HepG2 (cell line): ENCODE results near the gene GDF15. TPM values are rescaled to one million over a fixed set of nuclear protein-coding genes. Genes with fewer than 3 reads are reported as not detected.

Experiments used
- AGO1 ChIP-seq: fragments of 200-400 bp; formaldehyde crosslinking; IDR thresholded peaks from 2 replicates; pipeline ENCODE4 v1.6.1; 2017; ENCODE audit warnings: mild to moderate bottlenecking, low read depth, low read length, moderate library complexity; ENCODE audit not compliant: poor library complexity, severe bottlenecking
- ARID2 ChIP-seq: sonication (generic); formaldehyde crosslinking; IDR thresholded peaks from 2 replicates; pipeline ENCODE4 v1.8.1; 2022; ENCODE audit warnings: mild to moderate bottlenecking, missing genetic modification reagents, borderline replicate concordance
- CREB1 ChIP-seq, 2 experiments: fragments of 450-650 bp in 1 of 2; IDR thresholded peaks; 2 replicates each; pipeline ENCODE4 v1.6.1; 2016 to 2017; ENCODE audit warnings: control low read depth in 1 of 2, mild to moderate bottlenecking in 1 of 2, missing compliant biosample characterization in 1 of 2, missing genetic modification characterization in 1 of 2
- ETV6 ChIP-seq: sonication (generic); formaldehyde crosslinking; conservative IDR thresholded peaks from 2 replicates; pipeline ENCODE4 v1.4.0; 2020; ENCODE audit warnings: missing genetic modification reagents
- GATAD2A ChIP-seq: IDR thresholded peaks from 2 replicates; pipeline ENCODE4 v1.6.1; 2016
- KLF11 ChIP-seq: IDR thresholded peaks from 2 replicates; pipeline ENCODE4 v1.6.1; 2016; ENCODE audit warnings: missing compliant biosample characterization
- MBNL3 ChIP-seq: fragments of 250-450 bp; sonication (Bioruptor Pico); conservative IDR thresholded peaks from 2 replicates; pipeline ENCODE4 v1.8.0; 2022; ENCODE audit warnings: mild to moderate bottlenecking, inconsistent platforms
- NFKBIZ ChIP-seq: IDR thresholded peaks from 2 replicates; pipeline ENCODE4 v1.6.1; 2018; ENCODE audit warnings: missing genetic modification reagents, missing compliant biosample characterization
- NFYB ChIP-seq: sonication (generic); formaldehyde crosslinking; IDR thresholded peaks from 2 replicates; pipeline ENCODE4 v1.4.0; 2020; ENCODE audit warnings: missing genetic modification reagents
- PITX1 ChIP-seq: sonication (generic); formaldehyde crosslinking; IDR thresholded peaks from 2 replicates; pipeline ENCODE4 v1.5.1; 2020; ENCODE audit warnings: mild to moderate bottlenecking, missing genetic modification reagents
- POLR2AphosphoS5 ChIP-seq: IDR thresholded peaks from 2 replicates; pipeline ENCODE4 v1.6.1; 2012; ENCODE audit warnings: low read depth, low read length
- RBFOX2 ChIP-seq: fragments of 200-400 bp; formaldehyde crosslinking; IDR thresholded peaks from 2 replicates; pipeline ENCODE4 v1.6.1; 2017; ENCODE audit warnings: low read depth, mild to moderate bottlenecking, low read length
- REPIN1 ChIP-seq: sonication (generic); formaldehyde crosslinking; IDR thresholded peaks from 2 replicates; pipeline ENCODE4 v1.8.0; 2022; ENCODE audit warnings: missing genetic modification reagents, low read depth, mild to moderate bottlenecking, borderline replicate concordance
- THAP11 ChIP-seq: IDR thresholded peaks from 2 replicates; pipeline ENCODE4 v1.6.1; 2016; ENCODE audit warnings: missing biosample characterization, missing genetic modification reagents
- ZBTB8A ChIP-seq: sonication (generic); formaldehyde crosslinking; IDR thresholded peaks from 2 replicates; pipeline ENCODE4 v1.4.0; 2020; ENCODE audit warnings: mild to moderate bottlenecking, low read depth, missing genetic modification reagents, borderline replicate concordance
- ZMYM3 ChIP-seq: sonication (generic); formaldehyde crosslinking; IDR thresholded peaks from 2 replicates; pipeline ENCODE4 v1.5.1; 2020; ENCODE audit warnings: mild to moderate bottlenecking, missing genetic modification reagents
- ZNF333 ChIP-seq: sonication (generic); formaldehyde crosslinking; IDR thresholded peaks from 2 replicates; pipeline ENCODE4 v1.4.0; 2020; ENCODE audit warnings: mild to moderate bottlenecking, missing genetic modification reagents, borderline replicate concordance
- ZNF441 ChIP-seq: sonication (generic); formaldehyde crosslinking; IDR thresholded peaks from 2 replicates; pipeline ENCODE4 v1.7.0; 2021; ENCODE audit warnings: missing genetic modification reagents, borderline replicate concordance
- ZNF605 ChIP-seq: sonication (generic); formaldehyde crosslinking; IDR thresholded peaks from 2 replicates; pipeline ENCODE4 v1.8.0; 2022; ENCODE audit warnings: mild to moderate bottlenecking, missing genetic modification reagents
- ZNF713 ChIP-seq: sonication (generic); formaldehyde crosslinking; IDR thresholded peaks from 2 replicates; pipeline ENCODE4 v1.4.0; 2020; ENCODE audit warnings: mild to moderate bottlenecking, missing genetic modification reagents
- ZNF747 ChIP-seq: sonication (generic); formaldehyde crosslinking; IDR thresholded peaks from 2 replicates; pipeline ENCODE4 v1.8.1; 2023; ENCODE audit warnings: missing genetic modification reagents, mild to moderate bottlenecking, borderline replicate concordance
- polyA plus RNA-seq, 8 experiments: library from polyadenylated mRNA; depleted of rRNA in 3 of 8; stranded (reverse) in 7 of 8; unstranded in 1 of 8; fragments of >200 nt; fragmentation: Illumina TruSeq in 4 of 8; extraction: Trizol in 4 of 8; gene quantifications; 2 replicates each; pipeline versions ENCODE4 v1.2.1 to v1.2.3, GENCODE V29; 2011 to 2016; ENCODE audit warnings: low read depth in 4 of 8, missing spikeins in 1 of 8, mixed read lengths in 1 of 8; ENCODE audit not compliant: insufficient read depth in 1 of 8
- total RNA-seq, 5 experiments: library from RNA; depleted of rRNA; stranded (reverse); fragments of >200 nt; fragmentation: Illumina TruSeq; extraction: Trizol; gene quantifications; 2 replicates each; pipeline ENCODE4 v1.2.3, GENCODE V29; 2016; ENCODE audit warnings: low read depth in 1 of 5
- TF ChIP-seq, protein P1 (sequence below): sonication (generic); formaldehyde crosslinking; conservative IDR thresholded peaks from 2 replicates; pipeline ENCODE4 v1.8.0; 2022; ENCODE audit warnings: missing genetic modification reagents
- TF ChIP-seq, protein P2 (sequence below): sonication (generic); formaldehyde crosslinking; conservative IDR thresholded peaks from 2 replicates; pipeline ENCODE4 v1.4.0; 2020; ENCODE audit warnings: missing genetic modification reagents
- TF ChIP-seq, protein P3 (sequence below), 2 experiments: sonication (generic) in 1 of 2; formaldehyde crosslinking in 1 of 2; IDR thresholded peaks; 2 replicates each; pipeline versions ENCODE4 v1.4.0 to v1.6.1; 2018 to 2020; ENCODE audit warnings: missing genetic modification reagents in 2 of 2, borderline replicate concordance in 1 of 2, low read depth in 1 of 2, mild to moderate bottlenecking in 1 of 2, missing biosample characterization in 1 of 2
- TF ChIP-seq, protein P4 (sequence below): sonication (generic); formaldehyde crosslinking; IDR thresholded peaks from 2 replicates; pipeline ENCODE4 v1.4.0; 2020; ENCODE audit warnings: mild to moderate bottlenecking, low read depth, missing genetic modification reagents

The GDF15 gene
- total and polyA plus RNA-seq, 2 of the 13 experiments (the other 11 are each of a cell fraction or from before 2014, with no cell fraction given), result 146 to 422 TPM

DNA sequence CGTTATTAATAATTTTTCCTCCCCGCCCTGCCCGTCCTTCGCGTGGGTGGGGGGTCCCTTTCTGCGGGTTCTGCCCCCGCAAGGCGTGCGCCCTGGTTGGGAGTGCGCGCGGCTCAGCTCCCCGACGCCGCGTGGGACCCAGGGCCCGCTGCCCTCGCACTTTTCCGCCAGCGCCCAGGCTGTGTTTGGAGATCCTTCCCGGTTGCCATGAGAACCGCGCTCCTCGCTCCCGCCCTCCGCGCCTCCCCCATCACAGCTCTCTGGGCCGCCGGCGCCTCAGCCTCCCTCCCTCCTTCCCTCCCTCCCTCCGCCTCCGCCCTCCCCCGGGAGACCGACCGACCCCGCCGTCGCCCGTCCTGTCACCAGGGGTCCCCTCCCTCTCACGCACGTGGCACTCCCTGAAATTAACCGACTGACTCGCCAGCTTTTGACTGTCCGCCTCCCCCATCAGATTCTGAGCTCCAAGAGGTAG lies 30.9 kb downstream of the GDF15 start (continued):
- no peak for TF ChIP-seq RBFOX2
- no peak for TF ChIP-seq POLR2AphosphoS5
- TF ChIP-seq ZNF605 (CRISPR knock-in tag), result peak; percentile 32; the same call in 1 of the 2 replicates
- no peak for TF ChIP-seq PITX1 (CRISPR knock-in tag)
- TF ChIP-seq ZNF747 (CRISPR knock-in tag), result no peak
- TF ChIP-seq, protein P1, sequence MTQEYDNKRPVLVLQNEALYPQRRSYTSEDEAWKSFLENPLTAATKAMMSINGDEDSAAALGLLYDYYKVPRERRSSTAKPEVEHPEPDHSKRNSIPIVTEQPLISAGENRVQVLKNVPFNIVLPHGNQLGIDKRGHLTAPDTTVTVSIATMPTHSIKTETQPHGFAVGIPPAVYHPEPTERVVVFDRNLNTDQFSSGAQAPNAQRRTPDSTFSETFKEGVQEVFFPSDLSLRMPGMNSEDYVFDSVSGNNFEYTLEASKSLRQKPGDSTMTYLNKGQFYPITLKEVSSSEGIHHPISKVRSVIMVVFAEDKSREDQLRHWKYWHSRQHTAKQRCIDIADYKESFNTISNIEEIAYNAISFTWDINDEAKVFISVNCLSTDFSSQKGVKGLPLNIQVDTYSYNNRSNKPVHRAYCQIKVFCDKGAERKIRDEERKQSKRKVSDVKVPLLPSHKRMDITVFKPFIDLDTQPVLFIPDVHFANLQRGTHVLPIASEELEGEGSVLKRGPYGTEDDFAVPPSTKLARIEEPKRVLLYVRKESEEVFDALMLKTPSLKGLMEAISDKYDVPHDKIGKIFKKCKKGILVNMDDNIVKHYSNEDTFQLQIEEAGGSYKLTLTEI (CRISPR knock-in tag), result no peak
- TF ChIP-seq NFYB (CRISPR knock-in tag), result no peak
- no peak for TF ChIP-seq CREB1 (IDR thresholded peaks at IDR 0.05)
- no peak for TF ChIP-seq CREB1 (CRISPR knock-in tag; IDR thresholded peaks at IDR 0.05)
- no peak; the same call in 1 of the 2 replicates for TF ChIP-seq ARID2
- TF ChIP-seq ZMYM3 (CRISPR knock-in tag), result no peak
- no peak for TF ChIP-seq ZNF713
- no peak for TF ChIP-seq ETV6 (CRISPR knock-in tag)
- no peak for TF ChIP-seq ZNF333
- TF ChIP-seq THAP11 (CRISPR knock-in tag), result no peak
- TF ChIP-seq ZBTB8A (CRISPR knock-in tag), result no peak
- TF ChIP-seq, protein P2, sequence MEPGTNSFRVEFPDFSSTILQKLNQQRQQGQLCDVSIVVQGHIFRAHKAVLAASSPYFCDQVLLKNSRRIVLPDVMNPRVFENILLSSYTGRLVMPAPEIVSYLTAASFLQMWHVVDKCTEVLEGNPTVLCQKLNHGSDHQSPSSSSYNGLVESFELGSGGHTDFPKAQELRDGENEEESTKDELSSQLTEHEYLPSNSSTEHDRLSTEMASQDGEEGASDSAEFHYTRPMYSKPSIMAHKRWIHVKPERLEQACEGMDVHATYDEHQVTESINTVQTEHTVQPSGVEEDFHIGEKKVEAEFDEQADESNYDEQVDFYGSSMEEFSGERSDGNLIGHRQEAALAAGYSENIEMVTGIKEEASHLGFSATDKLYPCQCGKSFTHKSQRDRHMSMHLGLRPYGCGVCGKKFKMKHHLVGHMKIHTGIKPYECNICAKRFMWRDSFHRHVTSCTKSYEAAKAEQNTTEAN, result no peak; the same call in 1 of the 2 replicates
- no peak for TF ChIP-seq MBNL3 (CRISPR knock-in tag)
- no peak for TF ChIP-seq AGO1
- no peak for TF ChIP-seq KLF11 (CRISPR knock-in tag)
- TF ChIP-seq NFKBIZ, result no peak
- TF ChIP-seq, protein P3, sequence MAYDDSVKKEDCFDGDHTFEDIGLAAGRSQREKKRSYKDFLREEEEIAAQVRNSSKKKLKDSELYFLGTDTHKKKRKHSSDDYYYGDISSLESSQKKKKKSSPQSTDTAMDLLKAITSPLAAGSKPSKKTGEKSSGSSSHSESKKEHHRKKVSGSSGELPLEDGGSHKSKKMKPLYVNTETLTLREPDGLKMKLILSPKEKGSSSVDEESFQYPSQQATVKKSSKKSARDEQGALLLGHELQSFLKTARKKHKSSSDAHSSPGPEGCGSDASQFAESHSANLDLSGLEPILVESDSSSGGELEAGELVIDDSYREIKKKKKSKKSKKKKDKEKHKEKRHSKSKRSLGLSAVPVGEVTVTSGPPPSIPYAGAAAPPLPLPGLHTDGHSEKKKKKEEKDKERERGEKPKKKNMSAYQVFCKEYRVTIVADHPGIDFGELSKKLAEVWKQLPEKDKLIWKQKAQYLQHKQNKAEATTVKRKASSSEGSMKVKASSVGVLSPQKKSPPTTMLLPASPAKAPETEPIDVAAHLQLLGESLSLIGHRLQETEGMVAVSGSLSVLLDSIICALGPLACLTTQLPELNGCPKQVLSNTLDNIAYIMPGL (CRISPR knock-in tag; IDR thresholded peaks at IDR 0.05; ENCODE audit: borderline replicate concordance in 1 of 2, low read depth in 1 of 2), result no peak
- TF ChIP-seq GATAD2A (CRISPR knock-in tag), result peak; percentile 10; the same call in 1 of the 2 replicates
- 0 out of 2 replicates have a peak, but pooled peaks have one; percentile 16 for TF ChIP-seq ZNF441 (CRISPR knock-in tag)
- no peak for TF ChIP-seq REPIN1 (CRISPR knock-in tag)
- TF ChIP-seq, protein P4, sequence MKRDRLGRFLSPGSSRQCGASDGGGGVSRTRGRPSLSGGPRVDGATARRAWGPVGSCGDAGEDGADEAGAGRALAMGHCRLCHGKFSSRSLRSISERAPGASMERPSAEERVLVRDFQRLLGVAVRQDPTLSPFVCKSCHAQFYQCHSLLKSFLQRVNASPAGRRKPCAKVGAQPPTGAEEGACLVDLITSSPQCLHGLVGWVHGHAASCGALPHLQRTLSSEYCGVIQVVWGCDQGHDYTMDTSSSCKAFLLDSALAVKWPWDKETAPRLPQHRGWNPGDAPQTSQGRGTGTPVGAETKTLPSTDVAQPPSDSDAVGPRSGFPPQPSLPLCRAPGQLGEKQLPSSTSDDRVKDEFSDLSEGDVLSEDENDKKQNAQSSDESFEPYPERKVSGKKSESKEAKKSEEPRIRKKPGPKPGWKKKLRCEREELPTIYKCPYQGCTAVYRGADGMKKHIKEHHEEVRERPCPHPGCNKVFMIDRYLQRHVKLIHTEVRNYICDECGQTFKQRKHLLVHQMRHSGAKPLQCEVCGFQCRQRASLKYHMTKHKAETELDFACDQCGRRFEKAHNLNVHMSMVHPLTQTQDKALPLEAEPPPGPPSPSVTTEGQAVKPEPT (CRISPR knock-in tag), result no peak
